HT-29 (cell line): ENCODE data around the gene CANT1. TPM values are rescaled to one million over a fixed set of nuclear protein-coding genes. Genes with fewer than 3 reads are reported as not detected.
A peak's percentile ranks its signal among the peaks of the same experiment; 100 is the strongest.
"Not testable (repeated sequence)": the region's sequence is repeated elsewhere in the genome, so short reads cannot be mapped to it uniquely, and the experiment has no call there.

ENCODE experiments used
- DNase-seq: peaks from one replicate; pipeline ENCODE4 v3.0.0-alpha.2; 2015; ENCODE audit warnings: low spot score
- total RNA-seq: library from RNA; depleted of rRNA; stranded (reverse); fragments of >200 nt; shearing (Covaris generic); gene quantifications from 2 replicates; pipeline ENCODE4 v1.2.3, GENCODE V29; 2014

The CANT1 gene
- total RNA-seq, 1 experiment from 2014 or later: 89.2 TPM

DNA sequence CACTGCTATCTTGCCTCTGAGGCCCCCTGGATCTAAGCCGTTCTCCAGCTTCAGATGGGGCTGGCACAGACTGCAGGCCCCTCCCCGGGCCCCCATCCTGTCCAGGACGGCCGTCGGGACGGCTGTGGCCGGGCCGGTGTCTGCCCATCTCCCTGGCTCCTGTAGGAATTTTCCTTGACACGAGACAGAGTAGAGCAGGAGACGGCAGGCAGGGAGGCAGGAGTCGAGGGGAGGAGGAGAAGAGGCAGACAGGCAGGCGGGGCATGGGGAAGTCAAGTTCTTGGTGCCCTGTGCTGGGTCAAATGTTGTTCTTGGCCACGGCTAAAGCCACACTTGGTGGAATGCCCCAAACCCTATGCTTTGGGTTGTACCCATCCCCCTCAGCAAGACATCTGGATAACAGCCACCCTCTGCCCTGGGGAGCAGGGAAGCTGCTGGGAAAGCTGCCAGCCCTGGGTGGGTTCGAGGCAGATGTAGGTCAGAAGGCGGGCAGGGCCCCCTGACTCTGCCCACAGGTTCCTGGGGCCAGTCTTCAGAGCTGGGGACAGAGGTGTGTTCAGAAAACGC lies 18.4 kb upstream of the CANT1 start:
- peak; percentile 50 for DNase-seq

DNA sequence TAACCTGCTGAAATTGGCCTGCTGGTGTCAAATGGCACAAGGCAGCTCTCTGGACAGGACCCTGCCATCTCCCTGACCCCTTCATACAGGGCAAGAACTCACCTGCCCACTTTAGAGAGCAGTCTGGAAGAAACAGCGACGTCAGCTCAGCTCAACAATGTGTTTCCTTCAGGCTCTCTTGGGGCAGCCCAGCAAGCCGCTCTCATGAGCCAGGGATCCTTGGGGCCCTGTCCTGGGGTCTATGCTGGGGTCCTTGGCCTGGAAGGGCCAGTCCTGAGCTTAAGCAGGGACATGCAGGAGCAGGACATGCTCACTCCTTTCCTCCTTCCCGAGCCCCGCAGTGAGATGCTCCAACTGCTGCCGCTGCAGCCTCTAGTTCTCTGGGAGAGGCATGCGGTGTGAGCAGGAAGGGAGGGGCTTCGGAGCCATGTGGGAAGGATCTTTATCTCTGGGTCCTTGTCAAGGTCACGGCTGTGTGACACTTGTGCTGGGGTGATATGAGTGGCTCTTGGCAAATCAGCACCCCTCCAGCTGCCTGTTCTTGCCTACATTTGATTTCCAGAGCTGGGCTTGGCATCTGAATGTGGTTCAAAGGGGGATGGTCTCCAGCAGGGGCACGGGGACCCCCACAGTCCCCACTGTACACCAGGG lies 17.8 kb upstream of the CANT1 start:
- DNase-seq: peak; percentile 58

GRCh38 chr17:79026376-79027273 lies 17.1 kb upstream of the CANT1 start:
- peak; percentile 79 for DNase-seq

DNA sequence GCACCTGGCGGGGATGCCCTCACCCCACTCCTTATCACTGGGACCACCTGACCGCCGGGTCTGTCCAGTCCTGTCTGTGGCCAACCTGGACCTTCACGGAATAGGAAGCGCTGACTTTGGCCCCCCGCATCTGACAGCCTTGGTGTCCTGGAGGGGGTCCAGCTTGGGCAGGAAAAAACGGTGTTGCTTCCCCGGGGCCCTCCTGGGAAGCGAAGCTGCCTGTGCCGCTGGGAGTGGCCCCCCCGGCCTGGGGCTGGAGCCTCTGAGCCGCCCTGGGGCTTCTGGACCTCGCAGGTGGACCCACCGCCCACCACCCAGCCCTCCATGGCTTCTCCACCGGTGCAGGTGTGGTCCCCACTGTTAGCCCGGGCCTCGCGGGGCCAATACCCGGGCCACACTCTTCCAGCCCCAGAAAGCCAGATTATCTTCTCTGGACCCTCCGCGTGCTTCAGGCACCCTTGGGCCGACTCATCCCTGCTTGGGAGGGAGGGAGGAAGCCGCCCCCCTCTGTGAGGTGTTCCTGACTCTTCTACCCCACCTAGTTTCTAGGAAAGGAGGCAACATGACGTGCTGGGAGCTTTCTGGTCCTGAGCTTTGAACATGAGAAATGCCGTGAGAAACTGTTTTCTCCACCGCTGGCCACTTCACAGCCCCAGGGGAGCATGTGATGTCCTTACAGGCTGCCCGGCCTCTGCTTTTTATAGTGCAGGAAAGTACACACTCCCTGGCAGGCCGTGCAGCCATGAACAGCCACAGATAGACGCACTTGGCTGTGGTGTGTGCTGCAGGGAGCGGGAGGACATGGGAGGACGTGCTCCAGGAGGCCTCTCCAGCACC lies 15.6 kb upstream of the CANT1 start:
- no peak for DNase-seq

DNA sequence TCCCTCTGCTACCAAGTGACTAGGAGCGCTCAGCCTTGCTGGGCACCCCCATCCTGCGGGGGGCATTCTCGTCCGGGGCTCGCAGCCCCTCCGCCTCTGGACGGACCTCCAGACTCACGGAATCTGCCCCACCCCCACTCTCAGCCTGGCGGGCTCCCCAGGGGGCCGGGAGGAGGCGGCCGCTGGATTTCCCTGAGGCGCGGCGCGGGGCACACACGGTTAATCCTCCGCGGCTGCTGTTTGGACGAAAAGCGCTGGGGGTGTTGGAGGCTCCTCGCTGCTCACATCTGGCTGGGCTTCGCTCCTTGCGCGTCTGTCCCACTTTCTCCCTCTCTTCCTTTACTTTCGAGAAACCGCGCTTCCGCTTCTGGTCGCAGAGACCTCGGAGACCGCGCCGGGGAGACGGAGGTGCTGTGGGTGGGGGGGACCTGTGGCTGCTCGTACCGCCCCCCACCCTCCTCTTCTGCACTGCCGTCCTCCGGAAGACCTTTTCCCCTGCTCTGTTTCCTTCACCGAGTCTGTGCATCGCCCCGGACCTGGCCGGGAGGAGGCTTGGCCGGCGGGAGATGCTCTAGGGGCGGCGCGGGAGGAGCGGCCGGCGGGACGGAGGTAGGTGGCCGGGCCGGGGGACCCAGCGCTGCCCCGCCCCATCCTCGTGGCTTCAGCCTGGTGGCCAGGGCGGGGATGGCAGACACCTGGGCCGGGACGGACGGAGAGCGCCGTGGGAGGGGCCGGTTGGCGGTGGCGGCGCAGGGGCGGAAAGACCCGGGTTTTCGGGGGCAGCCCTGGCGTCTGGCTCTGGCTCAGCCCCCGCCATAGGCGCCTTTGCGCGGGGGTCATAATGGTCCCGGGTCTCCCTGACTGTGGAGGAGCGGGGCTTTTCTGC lies 14.6 kb upstream of the CANT1 start, which contains the start of gene C1QTNF1:
Gene C1QTNF1, plus strand, starts transcription at position 284 of the 886 bp plus-strand sequence. CDS start 19,800 bp downstream, outside the sequence.
- peak; percentile 59 for DNase-seq

- no peak for DNase-seq
Measured at GRCh38 chr17:79023180-79023705, 13.7 kb upstream of the CANT1 start.

DNA sequence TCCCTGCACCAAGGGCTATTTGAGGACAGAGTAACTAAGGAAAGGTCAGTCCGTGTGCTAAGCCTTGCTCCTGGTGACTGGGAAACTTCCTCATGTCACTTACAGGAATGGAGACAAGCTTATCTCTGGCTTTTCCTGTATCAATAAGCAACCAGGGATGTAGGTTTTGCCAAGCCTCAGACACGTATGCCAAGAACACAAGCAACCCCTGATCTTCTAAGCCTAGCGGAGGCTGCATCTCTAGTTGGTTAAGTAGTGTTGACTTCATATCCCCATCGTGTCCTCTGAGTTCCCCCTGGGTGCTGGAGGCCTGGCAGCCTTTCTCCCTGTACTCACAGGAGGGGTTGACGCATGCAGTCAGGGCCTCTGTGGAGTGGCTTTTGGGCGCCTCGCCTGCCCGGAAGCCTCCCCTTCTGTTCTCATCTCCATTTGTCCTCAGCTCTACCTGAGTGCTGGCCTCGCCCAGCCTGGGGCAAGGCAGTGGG lies 13.0 kb upstream of the CANT1 start:
- DNase-seq: no peak

DNA sequence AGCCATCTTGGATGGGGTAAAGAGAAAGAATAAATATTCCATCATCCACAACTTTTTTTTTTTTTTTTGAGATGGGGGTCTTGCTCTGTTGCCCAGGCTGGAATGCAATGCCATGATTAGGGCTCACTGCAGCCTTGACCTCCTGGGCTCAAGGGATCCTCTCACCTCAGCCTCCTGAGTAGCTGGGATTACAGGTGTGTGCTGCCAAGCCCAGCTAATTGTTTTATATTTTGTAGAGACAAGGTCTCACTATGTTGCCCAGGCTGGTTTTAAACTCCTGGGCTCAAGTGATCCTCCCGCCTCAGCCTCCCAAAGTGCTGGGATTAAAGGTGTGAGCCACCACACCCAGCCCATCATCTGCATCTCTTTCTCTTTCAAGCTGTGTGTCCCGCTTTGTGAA lies 12.4 kb upstream of the CANT1 start:
- not testable (repeated sequence) for DNase-seq

GRCh38 chr17:79020631-79021301 lies 11.2 kb upstream of the CANT1 start:
- DNase-seq: no peak

DNA sequence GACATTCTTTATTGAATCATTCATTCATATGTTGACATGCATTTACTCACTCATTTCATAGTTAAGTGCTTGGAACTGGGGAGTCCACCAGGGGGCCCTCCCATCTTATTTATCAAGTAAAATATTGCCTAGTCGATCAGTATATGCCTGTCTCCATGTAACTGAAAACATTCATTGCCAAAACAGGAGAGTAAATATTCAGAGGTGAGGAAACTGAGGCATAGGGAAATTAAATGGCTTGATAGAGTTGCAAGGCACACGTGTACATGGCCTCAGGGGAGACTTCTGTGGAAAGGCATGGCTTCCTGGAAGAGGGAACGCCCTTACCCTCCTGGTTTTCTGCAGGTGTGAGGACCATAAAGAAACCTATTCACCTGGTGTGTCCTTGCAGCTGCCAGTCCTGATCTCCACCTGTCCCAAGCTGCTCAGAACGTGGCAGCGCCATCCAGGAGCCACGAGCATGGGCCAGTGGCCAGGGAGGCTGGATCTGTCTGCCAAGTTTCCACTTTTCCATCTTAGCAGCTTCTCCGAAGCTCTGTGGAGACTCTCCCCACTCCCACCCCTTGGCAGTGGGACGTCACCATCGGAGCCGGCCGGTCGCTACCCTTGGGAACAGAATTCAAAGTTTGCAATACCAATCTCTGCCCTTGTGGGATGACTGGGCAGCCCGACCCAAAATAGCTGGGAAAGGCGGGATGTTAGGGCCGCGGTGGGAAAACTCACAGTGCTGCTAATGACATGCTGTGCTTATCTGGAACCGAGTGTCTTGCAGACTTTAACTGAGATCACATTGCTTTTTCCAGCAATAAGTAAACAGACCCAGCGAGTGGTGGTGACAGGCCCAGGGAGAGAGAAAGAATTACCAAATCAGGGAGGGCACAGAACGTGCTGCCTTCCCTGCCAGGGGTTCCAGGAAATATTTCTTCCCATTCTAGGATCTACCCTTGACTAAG lies 10.3 kb upstream of the CANT1 start:
- DNase-seq: peak; percentile 88

DNA sequence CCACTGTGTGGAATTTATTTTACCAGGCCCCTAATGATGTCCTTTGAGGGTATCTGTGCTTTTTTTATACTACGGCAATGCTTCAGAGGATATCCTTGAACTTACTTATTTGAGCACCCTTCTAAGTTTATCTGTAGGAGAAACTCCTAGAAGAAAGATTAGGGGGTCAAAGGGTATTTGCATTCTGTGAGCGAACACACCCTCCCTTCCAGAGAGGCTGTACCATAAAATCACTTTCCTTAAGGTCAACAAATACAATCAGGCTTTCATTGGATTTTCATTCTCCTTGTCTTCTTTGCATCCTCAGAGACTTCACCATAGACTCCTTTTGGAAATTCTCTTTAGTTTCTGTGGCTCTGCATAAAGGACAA lies 9.7 kb upstream of the CANT1 start:
- no peak for DNase-seq

DNA sequence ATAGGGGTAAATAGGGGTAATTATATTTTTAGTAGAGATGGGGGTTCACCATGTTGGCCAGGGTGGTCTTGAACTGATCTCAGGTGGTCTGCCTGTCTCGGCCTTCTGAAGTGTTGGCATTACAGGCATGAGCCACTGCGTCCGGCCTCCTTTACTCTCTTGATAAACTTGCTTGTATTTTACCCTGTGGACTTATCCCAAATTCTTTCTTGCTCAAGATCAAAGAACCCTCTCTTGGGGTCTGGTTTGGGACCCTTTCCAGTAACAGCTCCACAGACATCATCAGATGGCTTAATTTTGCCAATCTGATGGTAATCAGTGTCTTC lies 8.8 kb upstream of the CANT1 start:
- no peak for DNase-seq

- no peak for DNase-seq
Measured at GRCh38 chr17:79017546-79018369, 8.2 kb upstream of the CANT1 start.

- no peak for DNase-seq
Measured at GRCh38 chr17:79014158-79014758, 4.7 kb upstream of the CANT1 start.

DNA sequence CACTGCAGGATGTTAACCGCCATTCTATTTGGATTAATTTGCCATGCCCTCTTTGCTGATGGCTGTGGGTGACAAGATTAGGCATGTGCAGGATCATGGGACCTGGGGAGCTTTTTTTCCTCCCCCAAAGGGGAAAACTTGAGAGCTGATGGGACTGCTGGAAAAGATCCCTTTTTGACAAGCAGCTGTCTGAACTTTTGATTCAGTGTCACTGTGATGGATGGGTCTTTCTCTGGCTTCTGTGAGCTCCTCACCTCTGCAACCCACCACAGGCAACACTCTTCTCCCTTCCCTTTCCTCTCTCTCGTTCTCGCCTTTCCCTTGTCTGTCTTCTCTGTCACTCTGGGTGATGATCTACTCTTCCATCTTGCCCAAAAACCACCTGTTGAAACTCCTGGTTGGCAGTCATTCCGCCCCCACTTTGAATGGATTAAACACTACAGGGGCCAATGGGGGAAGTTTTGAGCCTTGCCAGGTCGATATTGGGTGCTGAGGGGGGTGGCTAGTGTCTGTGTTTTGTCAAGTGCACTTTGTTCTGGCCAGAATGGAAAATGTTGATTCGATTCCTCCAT lies 3.1 kb upstream of the CANT1 start:
- DNase-seq: no peak

DNA sequence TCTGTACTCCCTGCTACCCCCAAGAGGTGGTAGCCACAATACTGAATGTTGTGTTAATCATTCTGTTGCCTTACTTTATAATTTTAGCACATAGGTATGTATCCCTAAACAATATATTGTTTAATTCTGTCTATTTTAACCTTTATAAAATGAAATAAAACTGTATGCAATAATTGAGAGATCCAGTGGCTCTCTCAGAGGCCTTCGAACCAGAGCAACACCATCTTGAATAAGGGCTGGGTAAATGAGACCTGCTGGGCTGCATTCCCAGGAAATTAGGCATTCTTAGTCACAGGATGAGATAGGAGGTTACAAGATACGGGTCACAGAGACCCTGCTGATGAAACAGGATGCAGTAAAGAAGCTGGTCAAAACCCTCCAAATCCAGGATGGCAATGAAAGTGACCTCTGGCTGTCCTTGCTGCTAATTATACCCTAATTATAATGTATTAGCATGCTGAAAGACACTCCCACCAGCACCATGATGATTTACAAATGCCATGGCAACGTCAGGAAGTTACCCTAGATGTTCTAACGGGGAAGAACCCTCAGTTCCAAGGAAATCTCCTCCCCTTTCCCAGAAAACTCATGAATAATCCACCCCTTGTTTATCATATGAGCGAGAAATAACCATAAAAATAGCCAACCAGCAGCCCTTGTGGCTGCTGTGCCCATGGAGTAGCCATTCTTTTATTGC lies 2.0 kb upstream of the CANT1 start:
- no peak for DNase-seq
